Natural killer cell (primary cell): ENCODE data around the gene MAP3K14. TPM values are rescaled to one million over a fixed set of nuclear protein-coding genes. Genes with fewer than 3 reads are reported as not detected.
A peak's percentile ranks its signal among the peaks of the same experiment; 100 is the strongest.

Experiments
- ATAC-seq, 3 donors: fragments of 150-1000 bp in 2 of 3; fragments of 200-7000 bp in 1 of 3; cut with Tn5 transposase; 1 replicate in 1 of 3; 2 replicates in 2 of 3; pipeline ENCODE4 v1.10.0; 2021; ENCODE audit warnings: mild to moderate bottlenecking in 2 of 3, moderate library complexity in 2 of 3
- DNase-seq, 2 donors: peaks; one replicate each; pipeline versions ENCODE4 v3.0.0 to v3.0.0-alpha.2; 2013 to 2021; ENCODE audit warnings: mixed read lengths in 1 of 2
- H3K27ac ChIP-seq: one replicate; pipeline ENCODE4 v1.5.1; 2013; ENCODE audit warnings: mild to moderate bottlenecking, low read length
- H3K27me3 ChIP-seq: one replicate; pipeline ENCODE4 v1.6.1; 2013; ENCODE audit warnings: low read length; ENCODE audit not compliant: control insufficient read depth, insufficient read depth
- H3K36me3 ChIP-seq: one replicate; pipeline ENCODE4 v1.6.1; 2013; ENCODE audit warnings: low read length; ENCODE audit not compliant: control insufficient read depth, insufficient read depth
- H3K4me1 ChIP-seq: one replicate; pipeline ENCODE4 v1.6.1; 2013; ENCODE audit warnings: low read length; ENCODE audit not compliant: control insufficient read depth, insufficient read depth
- H3K4me3 ChIP-seq: one replicate; pipeline ENCODE4 v1.5.1; 2013; ENCODE audit warnings: low read length
- H3K9me3 ChIP-seq: one replicate; pipeline ENCODE4 v1.6.1; 2013; ENCODE audit warnings: low read length; ENCODE audit not compliant: control insufficient read depth, insufficient read depth
- H3K27ac Mint-ChIP-seq, 2 donors: one replicate each; pipeline ENCODE4 v1.8.0; 2022; ENCODE audit warnings: mild to moderate bottlenecking in 2 of 2, mixed read lengths in 2 of 2, moderate library complexity in 1 of 2
- H3K27me3 Mint-ChIP-seq, 2 donors: one replicate each; pipeline ENCODE4 v1.8.0; 2022; ENCODE audit warnings: low read depth in 2 of 2, mixed read lengths in 2 of 2
- H3K36me3 Mint-ChIP-seq: one replicate; pipeline ENCODE4 v1.8.0; 2022; ENCODE audit warnings: mixed read lengths
- H3K4me1 Mint-ChIP-seq, 2 donors: one replicate each; pipeline ENCODE4 v1.8.0; 2022; ENCODE audit warnings: mixed read lengths in 2 of 2
- H3K4me3 Mint-ChIP-seq: one replicate; pipeline ENCODE4 v1.8.0; 2022; ENCODE audit warnings: mild to moderate bottlenecking, moderate library complexity, mixed read lengths
- H3K9me3 Mint-ChIP-seq, 2 donors: one replicate each; pipeline ENCODE4 v1.8.0; 2022; ENCODE audit warnings: mixed read lengths in 2 of 2
- WGBS: methylation state at CpG from one replicate; pipeline ENCODE4 v1.1.7; 2013; ENCODE audit warnings: missing lambda C conversion rate; ENCODE audit not compliant: insufficient coverage; 5-methylcytosine and 5-hydroxymethylcytosine counted together
- intact Hi-C: fragments of 100-400 bp; cut with micrococcal nuclease; formaldehyde crosslinking; loops from one replicate; pipeline ENCODE4 v1.14.2; 2022
- total RNA-seq, 4 donors: library from RNA; stranded (reverse); fragments of 120-200 nt in 1 of 4; gene quantifications; one replicate each; pipeline versions ENCODE4 v1.2.3 to v1.2.4, GENCODE V29; 2013 to 2022
- TF ChIP-seq, protein P1 (sequence below): fragments of 200-600 bp; IDR thresholded peaks from one replicate; pipeline ENCODE4 v1.8.0; 2022; ENCODE audit warnings: antibody characterized with exemption

Gene MAP3K14
- total RNA-seq, 3 donors from 2014 or later (not counting 1 experiment from before 2014, with no cell fraction given) = 28.0 to 31.9 (median 31.6) TPM

DNA sequence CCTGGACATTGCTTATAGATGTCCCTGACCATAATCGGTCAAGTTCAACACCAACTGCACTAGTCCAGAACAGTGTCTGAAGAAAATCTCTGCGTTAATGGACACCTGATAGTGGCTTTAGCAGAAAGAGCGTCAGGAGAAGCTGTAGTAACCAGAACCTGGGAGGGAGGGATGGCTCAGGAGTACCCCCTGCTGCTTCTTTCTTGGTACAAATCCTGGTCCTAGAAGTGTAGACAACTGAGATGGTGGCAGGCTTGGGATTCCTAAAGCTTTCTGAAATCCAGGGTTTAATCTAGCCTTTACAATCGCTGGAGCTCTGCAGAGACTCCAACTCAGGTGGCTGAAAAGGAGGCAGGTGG is 5.4 kb downstream of the MAP3K14 start:
- no peak overlapping the region for H3K4me3 ChIP-seq
- H3K27ac ChIP-seq = peak overlapping the region; percentile 86
- H3K36me3 ChIP-seq = peaks cover 9% of the 10 kb centered on the region
- peaks cover 74 to 84% of the 10 kb centered on the region in 2 donors for H3K4me1 Mint-ChIP-seq
- DNase-seq (no peak), ATAC-seq (no peak)
- no peaks in the 10 kb centered on the region for H3K9me3 Mint-ChIP-seq
- WGBS = 84% methylated on average over 4 of the region's 4 CpGs
- H3K4me1 ChIP-seq = peaks cover 81% of the 10 kb centered on the region
- TF ChIP-seq, protein P1, sequence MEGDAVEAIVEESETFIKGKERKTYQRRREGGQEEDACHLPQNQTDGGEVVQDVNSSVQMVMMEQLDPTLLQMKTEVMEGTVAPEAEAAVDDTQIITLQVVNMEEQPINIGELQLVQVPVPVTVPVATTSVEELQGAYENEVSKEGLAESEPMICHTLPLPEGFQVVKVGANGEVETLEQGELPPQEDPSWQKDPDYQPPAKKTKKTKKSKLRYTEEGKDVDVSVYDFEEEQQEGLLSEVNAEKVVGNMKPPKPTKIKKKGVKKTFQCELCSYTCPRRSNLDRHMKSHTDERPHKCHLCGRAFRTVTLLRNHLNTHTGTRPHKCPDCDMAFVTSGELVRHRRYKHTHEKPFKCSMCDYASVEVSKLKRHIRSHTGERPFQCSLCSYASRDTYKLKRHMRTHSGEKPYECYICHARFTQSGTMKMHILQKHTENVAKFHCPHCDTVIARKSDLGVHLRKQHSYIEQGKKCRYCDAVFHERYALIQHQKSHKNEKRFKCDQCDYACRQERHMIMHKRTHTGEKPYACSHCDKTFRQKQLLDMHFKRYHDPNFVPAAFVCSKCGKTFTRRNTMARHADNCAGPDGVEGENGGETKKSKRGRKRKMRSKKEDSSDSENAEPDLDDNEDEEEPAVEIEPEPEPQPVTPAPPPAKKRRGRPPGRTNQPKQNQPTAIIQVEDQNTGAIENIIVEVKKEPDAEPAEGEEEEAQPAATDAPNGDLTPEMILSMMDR = no peak
- intact Hi-C loops = no loop called here
- H3K4me3 Mint-ChIP-seq = peak overlapping the region; percentile 53
- no peaks in the 10 kb centered on the region for H3K9me3 ChIP-seq
- peak overlapping the region; percentile 91 to 92 for H3K27ac Mint-ChIP-seq
- H3K36me3 Mint-ChIP-seq = no peaks in the 10 kb centered on the region
- H3K27me3 ChIP-seq = no peaks in the 10 kb centered on the region
- H3K27me3 Mint-ChIP-seq = no peaks in the 10 kb centered on the region

DNA sequence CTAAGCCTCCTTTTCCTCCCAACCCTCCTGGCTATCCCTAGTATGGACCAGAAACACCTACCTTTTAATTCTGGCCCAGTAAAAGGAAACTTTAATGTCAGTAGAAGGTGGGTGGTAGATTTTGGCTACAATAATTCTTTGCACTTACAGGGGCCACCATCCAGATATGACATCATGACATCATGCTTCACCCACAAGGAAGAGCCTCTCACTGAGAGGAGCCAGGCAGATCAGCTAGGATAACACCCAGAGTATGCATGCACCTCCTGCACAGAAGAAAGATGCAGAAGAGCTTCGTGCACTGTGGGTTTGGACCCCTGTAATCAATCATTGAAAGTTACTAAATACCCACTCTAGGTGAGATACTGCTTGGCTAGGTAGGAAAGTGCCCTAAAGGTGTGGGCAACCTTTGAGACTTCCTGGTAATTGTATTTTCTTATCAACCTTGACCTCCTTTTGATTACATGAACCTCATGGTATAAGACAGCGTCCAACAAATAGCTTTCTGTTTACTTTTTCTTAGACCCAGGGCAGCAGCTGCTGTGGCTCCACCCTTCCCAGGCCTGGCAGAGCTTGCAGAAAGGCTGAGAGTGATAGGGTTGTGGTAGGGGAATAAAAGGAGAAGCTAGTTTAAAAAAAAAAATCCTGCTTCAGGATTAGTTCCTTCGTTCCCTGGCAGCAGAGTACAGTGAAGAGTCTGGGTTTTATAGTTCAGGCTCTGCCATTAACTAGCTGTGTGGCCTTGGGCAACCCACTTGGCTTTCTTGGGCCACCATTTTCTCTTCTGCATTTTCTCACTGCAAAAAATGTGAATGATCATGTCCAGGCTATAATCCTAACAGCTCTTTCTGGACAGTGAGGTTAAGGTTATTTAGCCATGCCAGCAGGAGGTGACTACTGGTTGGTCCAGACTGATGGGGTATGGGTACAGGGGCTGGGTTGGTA is 6.2 kb downstream of the MAP3K14 start:
- ATAC-seq (no peak), DNase-seq (no peak)
- no peaks in the 10 kb centered on the region for H3K9me3 ChIP-seq
- TF ChIP-seq, protein P1 = no peak
- Mint-ChIP-seq H3K27ac (peak overlapping the region; percentile 91 to 92), H3K27me3 (no peaks in the 10 kb centered on the region), H3K4me1 (peaks cover 67 to 84% of the 10 kb centered on the region in 2 donors), H3K9me3 (no peaks in the 10 kb centered on the region), H3K36me3 (no peaks in the 10 kb centered on the region), H3K4me3 (peak overlapping the region; percentile 57)
- intact Hi-C loops = no loop called here
- H3K27ac ChIP-seq = peak overlapping the region; percentile 86
- H3K4me3 ChIP-seq = no peak overlapping the region
- peaks cover 9% of the 10 kb centered on the region for H3K36me3 ChIP-seq
- WGBS = 21% methylated on average over 3 of the region's 3 CpGs
- no peaks in the 10 kb centered on the region for H3K27me3 ChIP-seq
- H3K4me1 ChIP-seq = peaks cover 77% of the 10 kb centered on the region

- Mint-ChIP-seq H3K27me3 (no peaks in the 10 kb centered on the region), H3K36me3 (no peaks in the 10 kb centered on the region), H3K4me3 (no peak overlapping the region), H3K4me1 (peaks cover 58 to 78% of the 10 kb centered on the region in 2 donors), H3K27ac (peak overlapping the region; percentile 91 to 92), H3K9me3 (no peaks in the 10 kb centered on the region)
- H3K4me1 ChIP-seq = peaks cover 68% of the 10 kb centered on the region
- no peak for ATAC-seq
- H3K9me3 ChIP-seq = no peaks in the 10 kb centered on the region
- intact Hi-C loops = no loop called here
- no peak overlapping the region for H3K4me3 ChIP-seq
- no peaks in the 10 kb centered on the region for H3K27me3 ChIP-seq
- 94% methylated on average over 4 of the region's 4 CpGs for WGBS
- TF ChIP-seq, protein P1 = no peak
- peaks cover 9% of the 10 kb centered on the region for H3K36me3 ChIP-seq
- no peak for DNase-seq
- H3K27ac ChIP-seq = no peak overlapping the region
These were observed 7.4 kb downstream of the MAP3K14 start for GRCh38 chr17:45309400-45309799.
